ENCODE data around the gene MRPS25.

DNA sequence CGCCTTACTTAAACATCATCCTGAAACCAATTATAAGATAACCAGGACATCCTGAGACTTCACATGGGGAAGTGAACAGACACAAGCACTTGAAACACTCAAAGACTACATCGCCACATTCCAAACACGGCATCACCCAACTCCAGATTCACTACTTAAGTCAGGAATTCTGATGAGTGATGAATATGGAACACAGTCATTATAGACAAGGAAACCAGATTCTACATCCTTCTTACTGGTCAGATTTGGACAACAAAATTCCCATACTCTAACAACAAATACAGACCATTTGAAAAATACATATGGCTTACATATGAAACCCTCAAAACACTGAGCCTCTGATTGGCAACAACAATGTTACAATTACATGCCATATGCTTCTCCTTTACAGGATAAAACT, 46.9 kb upstream of the MRPS25 start:
- TF ChIP-seq, protein P1, sequence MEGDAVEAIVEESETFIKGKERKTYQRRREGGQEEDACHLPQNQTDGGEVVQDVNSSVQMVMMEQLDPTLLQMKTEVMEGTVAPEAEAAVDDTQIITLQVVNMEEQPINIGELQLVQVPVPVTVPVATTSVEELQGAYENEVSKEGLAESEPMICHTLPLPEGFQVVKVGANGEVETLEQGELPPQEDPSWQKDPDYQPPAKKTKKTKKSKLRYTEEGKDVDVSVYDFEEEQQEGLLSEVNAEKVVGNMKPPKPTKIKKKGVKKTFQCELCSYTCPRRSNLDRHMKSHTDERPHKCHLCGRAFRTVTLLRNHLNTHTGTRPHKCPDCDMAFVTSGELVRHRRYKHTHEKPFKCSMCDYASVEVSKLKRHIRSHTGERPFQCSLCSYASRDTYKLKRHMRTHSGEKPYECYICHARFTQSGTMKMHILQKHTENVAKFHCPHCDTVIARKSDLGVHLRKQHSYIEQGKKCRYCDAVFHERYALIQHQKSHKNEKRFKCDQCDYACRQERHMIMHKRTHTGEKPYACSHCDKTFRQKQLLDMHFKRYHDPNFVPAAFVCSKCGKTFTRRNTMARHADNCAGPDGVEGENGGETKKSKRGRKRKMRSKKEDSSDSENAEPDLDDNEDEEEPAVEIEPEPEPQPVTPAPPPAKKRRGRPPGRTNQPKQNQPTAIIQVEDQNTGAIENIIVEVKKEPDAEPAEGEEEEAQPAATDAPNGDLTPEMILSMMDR (IDR thresholded peaks at IDR 0.05; ENCODE audit: low read length), result no peak
- no peak for TF ChIP-seq EZH2 (IDR thresholded peaks at IDR 0.05; ENCODE audit: borderline replicate concordance, low read length)
